ENCODE results near the gene ZNF3.

The ZNF3 gene

DNA sequence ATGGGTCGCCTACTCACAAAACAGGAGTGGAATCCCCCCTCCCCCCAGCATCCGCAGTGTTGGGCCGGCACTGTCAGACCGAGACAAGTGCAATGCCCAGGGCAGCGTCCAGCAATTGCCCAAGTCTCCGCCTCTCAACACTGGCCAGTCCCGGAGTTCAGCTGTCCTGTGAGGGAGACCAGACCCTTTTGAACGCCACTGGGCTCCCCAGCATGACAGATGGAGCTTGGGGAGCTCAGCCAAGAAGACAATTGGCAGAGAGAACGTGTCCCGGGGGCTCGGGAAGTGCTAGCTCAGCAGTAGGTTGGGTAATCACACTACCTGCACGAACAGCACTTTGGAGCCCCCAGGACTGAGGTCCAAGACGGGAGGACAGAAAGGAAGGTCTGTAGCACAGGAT, 12.0 kb upstream of the ZNF3 start:
- no peak for DNase-seq (ENCODE audit: low read depth)
- no peak overlapping the region for H3K4me3 ChIP-seq (ENCODE audit: control insufficient read depth, low read depth, low read length)
- no peak for TF ChIP-seq CTCF (conservative IDR thresholded peaks at IDR 0.05; ENCODE audit: control insufficient read depth, insufficient read depth, low read depth, low read length)

DNA sequence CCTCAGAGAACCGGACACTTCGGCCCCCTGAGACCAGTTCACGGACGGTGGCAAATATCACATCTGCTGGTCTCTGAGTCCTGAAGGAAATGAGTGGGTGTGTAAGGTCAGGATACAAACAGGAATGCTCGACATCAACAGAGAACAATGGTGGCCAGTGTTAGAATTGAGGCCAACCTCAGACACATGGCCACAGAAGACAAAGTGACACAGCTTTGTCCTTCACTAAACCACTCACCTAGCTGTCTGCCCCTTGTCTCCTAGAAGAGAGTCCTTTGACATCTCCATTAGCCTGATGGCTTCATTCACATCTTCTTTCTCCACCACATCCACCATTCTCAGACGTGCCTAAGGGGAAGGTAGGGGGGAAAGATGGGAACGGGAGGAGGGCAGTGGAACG, 11.5 kb upstream of the ZNF3 start:
- no peak for TF ChIP-seq CTCF (conservative IDR thresholded peaks at IDR 0.05; ENCODE audit: control insufficient read depth, insufficient read depth, low read depth, low read length)
- no peak for DNase-seq (ENCODE audit: low read depth)
- H3K4me3 ChIP-seq (ENCODE audit: control insufficient read depth, low read depth, low read length): no peak overlapping the region

GRCh38 chr7:100091411-100092181, 10.1 kb upstream of the ZNF3 start:
- TF ChIP-seq CTCF (conservative IDR thresholded peaks at IDR 0.05; ENCODE audit: control insufficient read depth, insufficient read depth, low read depth, low read length): peak; percentile 8
- H3K4me3 ChIP-seq (ENCODE audit: control insufficient read depth, low read depth, low read length): no peak overlapping the region
- DNase-seq (ENCODE audit: low read depth): no peak

- no peak for TF ChIP-seq CTCF (conservative IDR thresholded peaks at IDR 0.05; ENCODE audit: control insufficient read depth, insufficient read depth, low read depth, low read length)
- no peak for DNase-seq (ENCODE audit: low read depth)
- no peak overlapping the region for H3K4me3 ChIP-seq (ENCODE audit: control insufficient read depth, low read depth, low read length)
These were observed 9.2 kb upstream of the ZNF3 start for GRCh38 chr7:100090527-100091410.

GRCh38 chr7:100089458-100090196, 8.1 kb upstream of the ZNF3 start:
- TF ChIP-seq CTCF (conservative IDR thresholded peaks at IDR 0.05; ENCODE audit: control insufficient read depth, insufficient read depth, low read depth, low read length): no peak
- DNase-seq (ENCODE audit: low read depth): peak; percentile 58
- peak overlapping the region; percentile 87 for H3K4me3 ChIP-seq (ENCODE audit: control insufficient read depth, low read depth, low read length)

- peak within 1 kb of the TSS; percentile 87 for H3K4me3 ChIP-seq (ENCODE audit: control insufficient read depth, low read depth, low read length)
- peak; percentile 65 for DNase-seq (ENCODE audit: low read depth)
- no peak for TF ChIP-seq CTCF (conservative IDR thresholded peaks at IDR 0.05; ENCODE audit: control insufficient read depth, insufficient read depth, low read depth, low read length)
These were observed 7.3 kb upstream of the ZNF3 start, which contains the start of gene COPS6 for GRCh38 chr7:100088621-100089457. COPS6 (plus strand) TSS chr7:100088969; CDS start chr7:100088991, 22 bp downstream.

Data from fibroblast of mammary gland (primary cell).